ENCODE data around the gene EXOSC3.
A peak's percentile ranks its signal among the peaks of the same experiment; 100 is the strongest.
"Not testable (repeated sequence)": the region's sequence is repeated elsewhere in the genome, so short reads cannot be mapped to it uniquely, and the experiment has no call there.

The EXOSC3 gene

DNA sequence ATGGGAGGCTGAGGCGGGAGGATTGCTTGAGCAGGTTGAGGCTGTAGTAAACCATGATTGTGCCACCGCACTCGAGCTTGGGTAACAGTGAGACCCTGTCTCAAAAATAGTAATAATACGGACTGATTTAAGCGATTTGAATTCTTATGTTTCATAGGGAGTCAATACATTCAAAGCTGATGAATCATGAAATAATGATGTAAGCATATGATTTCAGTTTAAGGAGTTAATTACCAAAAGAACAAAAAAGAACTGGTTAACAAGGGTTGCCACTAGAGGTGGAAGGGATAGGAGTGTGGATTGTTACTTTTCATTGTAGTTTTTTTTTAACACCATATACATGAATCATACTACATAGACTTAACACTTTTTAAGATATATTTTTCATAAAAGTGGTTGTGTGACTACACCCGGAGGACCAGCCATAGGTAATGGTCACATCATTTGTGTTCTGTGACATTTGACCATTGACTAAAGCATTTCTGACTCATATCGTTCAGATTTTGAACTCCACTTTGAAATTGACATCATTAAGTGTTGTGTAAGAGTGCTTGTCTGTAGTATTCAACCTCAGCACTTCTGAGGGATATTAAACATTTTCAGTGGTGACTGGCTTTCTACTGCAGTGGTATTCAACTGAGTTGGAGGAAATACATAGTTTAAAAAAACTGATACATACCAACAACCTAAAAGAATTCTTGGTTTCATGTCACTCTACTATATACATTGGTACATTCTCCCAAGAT lies 24.3 kb downstream of the EXOSC3 start:
- TF ChIP-seq, protein P1, sequence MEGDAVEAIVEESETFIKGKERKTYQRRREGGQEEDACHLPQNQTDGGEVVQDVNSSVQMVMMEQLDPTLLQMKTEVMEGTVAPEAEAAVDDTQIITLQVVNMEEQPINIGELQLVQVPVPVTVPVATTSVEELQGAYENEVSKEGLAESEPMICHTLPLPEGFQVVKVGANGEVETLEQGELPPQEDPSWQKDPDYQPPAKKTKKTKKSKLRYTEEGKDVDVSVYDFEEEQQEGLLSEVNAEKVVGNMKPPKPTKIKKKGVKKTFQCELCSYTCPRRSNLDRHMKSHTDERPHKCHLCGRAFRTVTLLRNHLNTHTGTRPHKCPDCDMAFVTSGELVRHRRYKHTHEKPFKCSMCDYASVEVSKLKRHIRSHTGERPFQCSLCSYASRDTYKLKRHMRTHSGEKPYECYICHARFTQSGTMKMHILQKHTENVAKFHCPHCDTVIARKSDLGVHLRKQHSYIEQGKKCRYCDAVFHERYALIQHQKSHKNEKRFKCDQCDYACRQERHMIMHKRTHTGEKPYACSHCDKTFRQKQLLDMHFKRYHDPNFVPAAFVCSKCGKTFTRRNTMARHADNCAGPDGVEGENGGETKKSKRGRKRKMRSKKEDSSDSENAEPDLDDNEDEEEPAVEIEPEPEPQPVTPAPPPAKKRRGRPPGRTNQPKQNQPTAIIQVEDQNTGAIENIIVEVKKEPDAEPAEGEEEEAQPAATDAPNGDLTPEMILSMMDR (IDR thresholded peaks at IDR 0.05; ENCODE audit: low read depth, low read length, missing control alignments): no peak
- no peak for DNase-seq (ENCODE audit: low read depth)
- in situ Hi-C loops (cut with HindIII; ENCODE audit: low sequenced_read_pairs): no loop called here
- no peak overlapping the region for H3K4me3 ChIP-seq (ENCODE audit: low read depth, low read length)

- TF ChIP-seq, protein P1 (IDR thresholded peaks at IDR 0.05; ENCODE audit: low read depth, low read length, missing control alignments): no peak
- no peak overlapping the region for H3K4me3 ChIP-seq (ENCODE audit: low read depth, low read length)
- in situ Hi-C loops (cut with HindIII; ENCODE audit: low sequenced_read_pairs): no loop called here
- DNase-seq (ENCODE audit: low read depth): no peak
Measured at GRCh38 chr9:37758747-37759146, 26.1 kb downstream of the EXOSC3 start.

DNA sequence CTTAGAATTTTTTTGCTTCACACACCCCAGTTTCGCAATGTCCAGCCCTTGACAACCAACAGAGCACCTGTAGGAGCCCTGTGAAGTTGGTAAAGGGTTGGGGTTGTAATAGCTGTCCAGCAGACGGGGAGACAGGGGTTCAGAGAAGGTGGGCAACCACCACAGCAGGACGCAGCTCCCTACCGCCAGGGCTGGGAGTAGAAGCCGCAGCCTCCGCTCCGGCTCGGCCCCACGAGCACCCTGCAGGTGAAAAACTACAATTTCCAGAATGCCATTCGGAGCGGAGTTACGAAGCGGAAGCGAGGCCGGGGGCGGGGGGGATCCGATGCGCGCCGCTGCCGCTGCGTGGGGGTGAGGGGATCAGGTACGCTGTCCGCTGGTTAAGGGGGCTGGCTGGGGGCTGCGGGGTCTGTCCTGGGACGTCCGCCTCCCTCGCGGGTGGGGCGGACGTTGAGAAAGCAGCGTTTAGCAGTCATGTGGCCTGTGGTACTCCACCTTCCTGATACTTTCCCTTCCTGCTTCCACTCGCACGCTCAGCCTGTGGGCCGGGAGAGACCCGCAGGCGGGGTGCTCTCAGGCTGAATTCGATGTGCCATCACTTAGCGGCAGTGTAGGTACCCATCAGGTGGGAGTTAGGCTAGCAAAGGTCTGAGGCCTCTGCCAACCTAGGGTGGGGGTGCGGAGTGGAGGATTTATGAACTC lies 31.2 kb downstream of the EXOSC3 start, which contains the start of gene TRMT10B:
TRMT10B (plus strand) TSS at position 317 of the 702 bp plus-strand sequence. CDS start 8,127 bp downstream, outside the sequence.
- in situ Hi-C loops (cut with HindIII; ENCODE audit: low sequenced_read_pairs): no loop called here
- TF ChIP-seq, protein P1 (IDR thresholded peaks at IDR 0.05; ENCODE audit: low read depth, low read length, missing control alignments): no peak
- H3K4me3 ChIP-seq (ENCODE audit: low read depth, low read length): peak within 1 kb of the TSS; percentile 84
- DNase-seq (ENCODE audit: low read depth): peak; percentile 15

- in situ Hi-C loops (cut with HindIII; ENCODE audit: low sequenced_read_pairs): no loop called here
- peak overlapping the region; percentile 84 for H3K4me3 ChIP-seq (ENCODE audit: low read depth, low read length)
- TF ChIP-seq, protein P1 (IDR thresholded peaks at IDR 0.05; ENCODE audit: low read depth, low read length, missing control alignments): no peak
- DNase-seq (ENCODE audit: low read depth): no peak
Measured at GRCh38 chr9:37752642-37753488, 32.0 kb downstream of the EXOSC3 start.

DNA sequence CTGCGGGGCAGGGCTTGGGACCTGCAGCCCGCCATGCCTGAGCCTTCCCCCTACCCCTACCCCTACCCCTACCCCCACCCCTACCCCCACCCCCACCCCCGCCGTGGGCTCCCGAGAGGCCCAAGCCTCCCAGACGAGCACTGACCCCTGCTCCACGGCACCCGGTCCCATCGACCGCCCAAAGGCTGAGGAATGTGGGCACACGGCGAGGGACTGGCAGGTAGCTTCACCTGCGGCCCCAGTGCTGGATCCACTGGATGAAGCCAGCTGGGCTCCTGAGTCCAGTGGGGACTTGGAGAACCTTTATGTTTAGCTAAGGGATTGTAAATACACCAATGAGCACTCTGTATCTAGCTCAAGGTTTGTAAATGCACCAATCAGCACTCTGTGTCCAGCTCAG lies 32.8 kb downstream of the EXOSC3 start:
- in situ Hi-C loops (cut with HindIII; ENCODE audit: low sequenced_read_pairs); DNase-seq (ENCODE audit: low read depth); H3K4me3 ChIP-seq (ENCODE audit: low read depth, low read length): not testable (repeated sequence)

- in situ Hi-C loops (cut with HindIII; ENCODE audit: low sequenced_read_pairs); DNase-seq (ENCODE audit: low read depth); H3K4me3 ChIP-seq (ENCODE audit: low read depth, low read length): not testable (repeated sequence)
Measured at GRCh38 chr9:37751704-37752103, 33.2 kb downstream of the EXOSC3 start.

- in situ Hi-C loops (cut with HindIII; ENCODE audit: low sequenced_read_pairs): no loop called here
- DNase-seq (ENCODE audit: low read depth): no peak
- TF ChIP-seq, protein P1 (IDR thresholded peaks at IDR 0.05; ENCODE audit: low read depth, low read length, missing control alignments): no peak
- no peak overlapping the region for H3K4me3 ChIP-seq (ENCODE audit: low read depth, low read length)
Measured at GRCh38 chr9:37751186-37751585, 33.7 kb downstream of the EXOSC3 start.

All from astrocyte of the cerebellum (primary cell).